Erythroblast (primary cell): ENCODE results near the gene TK1.

Experiments
- GATA1 ChIP-seq: IDR thresholded peaks from 2 replicates; pipeline ENCODE4 v1.6.1; 2011; ENCODE audit warnings: low read depth, mild to moderate bottlenecking, control low read depth, low read length, moderate library complexity
- POLR2A ChIP-seq: IDR thresholded peaks from 2 replicates; pipeline ENCODE4 v1.6.1; 2011; ENCODE audit warnings: mild to moderate bottlenecking, low read length

DNA sequence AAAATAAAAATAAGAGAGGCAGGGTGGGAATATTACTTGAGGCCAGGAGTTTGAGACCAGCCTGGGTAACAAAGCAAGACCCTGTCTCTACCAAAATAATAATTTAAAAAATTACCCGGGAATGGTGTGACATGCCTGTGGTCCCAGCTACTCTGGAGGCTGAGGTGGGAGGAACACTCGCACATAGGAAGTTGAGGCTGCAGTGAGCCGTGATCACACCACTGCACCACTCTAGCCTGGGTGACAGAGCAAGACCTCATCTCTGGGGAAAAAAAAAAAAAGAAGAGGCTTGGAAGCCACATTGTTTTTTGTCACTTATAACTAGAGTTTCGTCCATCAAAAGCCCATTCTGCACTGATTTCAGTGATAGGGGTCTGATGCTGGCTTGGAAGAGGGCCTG, 41.3 kb upstream of the TK1 start:
- TF ChIP-seq POLR2A: no peak
- no peak for TF ChIP-seq GATA1
